Thyroid gland (tissue), 4 donors: ENCODE data around the gene TOMM7. TPM values are rescaled to one million over a fixed set of nuclear protein-coding genes. Genes with fewer than 3 reads are reported as not detected.

Experiments
- DNase-seq, 2 donors: peaks; one replicate each; pipeline ENCODE4 v3.0.0-alpha.2; 2019
- H3K27ac ChIP-seq, 3 donors: fragments of 200-600 bp; sonication (generic); 1 replicate in 2 of 3; 2 replicates in 1 of 3; pipeline ENCODE4 v1.5.1; 2016 to 2019; ENCODE audit warnings: mild to moderate bottlenecking in 1 of 3, moderate library complexity in 1 of 3
- H3K27me3 ChIP-seq: fragments of 200-600 bp; sonication (generic); one replicate; pipeline ENCODE4 v1.5.1; 2019
- H3K36me3 ChIP-seq, 2 donors: fragments of 200-600 bp; sonication (generic); one replicate each; pipeline ENCODE4 v1.5.1; 2016 to 2019
- H3K4me1 ChIP-seq, 2 donors: fragments of 200-600 bp; sonication (generic); one replicate each; pipeline ENCODE4 v1.5.1; 2017 to 2019
- H3K4me3 ChIP-seq, 3 donors: fragments of 200-600 bp; sonication (generic); replicated peaks in 1 of 3; 1 replicate in 2 of 3; 2 replicates in 1 of 3; pipeline ENCODE4 v1.5.1; 2016; ENCODE audit warnings: mild to moderate bottlenecking in 1 of 3
- H3K9me3 ChIP-seq: fragments of 200-600 bp; sonication (generic); one replicate; pipeline ENCODE4 v1.5.1; 2017
- CTCF ChIP-seq, 6 experiments: fragments of 200-600 bp in 3 of 6; fragments of 450-650 bp in 3 of 6; sonication (generic) in 3 of 6; IDR thresholded peaks; one replicate each; pipeline ENCODE4 v1.5.1; 2016 to 2019; ENCODE audit warnings: antibody characterized with exemption in 6 of 6, mild to moderate bottlenecking in 2 of 6, inconsistent platforms in 1 of 6, moderate library complexity in 1 of 6
- POLR2A ChIP-seq, 2 donors: fragments of 450-650 bp; IDR thresholded peaks; one replicate each; pipeline ENCODE4 v1.6.1; 2017; ENCODE audit warnings: antibody characterized with exemption in 2 of 2, mild to moderate bottlenecking in 2 of 2, moderate library complexity in 1 of 2
- WGBS, 2 donors: methylation state at CpG; one replicate each; pipeline ENCODE4 v1.1.5; 2017; 5-methylcytosine and 5-hydroxymethylcytosine counted together
- intact Hi-C: fragments of 100-400 bp; cut with DNase I; formaldehyde crosslinking; loops from one replicate; pipeline ENCODE4 v1.15.1; 2023
- total RNA-seq, 4 donors: library from RNA; depleted of rRNA; stranded (reverse); fragments of >200 nt; gene quantifications; one replicate each; pipeline ENCODE4 v1.2.3, GENCODE V29; 2016

TOMM7 gene
- total RNA-seq, 4 donors from 2014 or later: 94.8 to 312 (median 154) TPM

- Histone ChIP-seq H3K27ac (no peak overlapping the region), H3K9me3 (no peaks in the 10 kb centered on the region), H3K36me3 (no peaks in the 10 kb centered on the region), H3K27me3 (no peaks in the 10 kb centered on the region), H3K4me3 (no peak overlapping the region), H3K4me1 (no peaks in the 10 kb centered on the region)
- no peak for DNase-seq
- WGBS, 2 donors: 54 to 62% methylated on average over 2 of the region's 2 CpGs
- TF ChIP-seq CTCF (IDR thresholded peaks at IDR 0.05): no peak
- intact Hi-C loops: no loop called here
Observed at GRCh38 chr7:22833113-22833855, 10.6 kb upstream of the TOMM7 start.

- 88% methylated on average over 3 of the region's 3 CpGs for WGBS, 2 donors
- intact Hi-C loops: no loop called here
- no peaks in the 10 kb centered on the region for H3K36me3 ChIP-seq
- DNase-seq: no peak
- H3K27ac ChIP-seq: no peak overlapping the region
- H3K9me3 ChIP-seq: no peaks in the 10 kb centered on the region
- no peaks in the 10 kb centered on the region for H3K27me3 ChIP-seq
- no peaks in the 10 kb centered on the region for H3K4me1 ChIP-seq
- no peak for TF ChIP-seq CTCF (IDR thresholded peaks at IDR 0.05)
- TF ChIP-seq POLR2A (IDR thresholded peaks at IDR 0.05): no peak
- no peak overlapping the region for H3K4me3 ChIP-seq
Observed at GRCh38 chr7:22832401-22832800, 9.8 kb upstream of the TOMM7 start.

- no peaks in the 10 kb centered on the region for H3K9me3 ChIP-seq
- intact Hi-C loops: no loop called here
- no peaks in the 10 kb centered on the region for H3K4me1 ChIP-seq
- DNase-seq: no peak
- TF ChIP-seq CTCF (IDR thresholded peaks at IDR 0.05): no peak
- no peak for TF ChIP-seq POLR2A (IDR thresholded peaks at IDR 0.05)
- WGBS, 2 donors: 76 to 85% methylated on average over 5 of the region's 5 CpGs
- H3K27ac ChIP-seq: no peak overlapping the region
- no peak overlapping the region for H3K4me3 ChIP-seq
- no peaks in the 10 kb centered on the region for H3K27me3 ChIP-seq
- H3K36me3 ChIP-seq: no peaks in the 10 kb centered on the region
Observed at GRCh38 chr7:22831602-22832305, 9.1 kb upstream of the TOMM7 start.

- no peak for DNase-seq
- Histone ChIP-seq H3K9me3 (no peaks in the 10 kb centered on the region), H3K27me3 (no peaks in the 10 kb centered on the region), H3K27ac (no peak overlapping the region), H3K36me3 (no peaks in the 10 kb centered on the region), H3K4me3 (no peak overlapping the region), H3K4me1 (peaks cover 0 to 5% of the 10 kb centered on the region in 2 donors)
- TF ChIP-seq POLR2A (IDR thresholded peaks at IDR 0.05): no peak
- TF ChIP-seq CTCF (IDR thresholded peaks at IDR 0.05): no peak
- intact Hi-C loops: no loop called here
Observed at GRCh38 chr7:22827563-22827962, 4.9 kb upstream of the TOMM7 start.

- Histone ChIP-seq H3K36me3 (no peaks in the 10 kb centered on the region), H3K4me1 (peaks cover 0 to 7% of the 10 kb centered on the region in 2 donors), H3K27me3 (no peaks in the 10 kb centered on the region), H3K27ac (no peak overlapping the region), H3K9me3 (no peaks in the 10 kb centered on the region), H3K4me3 (no peak overlapping the region)
- no peak for DNase-seq
- 65 to 71% methylated on average over 2 of the region's 2 CpGs for WGBS, 2 donors
- TF ChIP-seq CTCF (IDR thresholded peaks at IDR 0.05): no peak
- no peak for TF ChIP-seq POLR2A (IDR thresholded peaks at IDR 0.05)
- intact Hi-C loops: no loop called here
Observed at GRCh38 chr7:22826593-22826992, 3.9 kb upstream of the TOMM7 start.
